ENCODE measurements around the gene FABP3. TPM values are rescaled to one million over a fixed set of nuclear protein-coding genes. Genes with fewer than 3 reads are reported as not detected.

FABP3 gene
- polyA plus RNA-seq, 2 of the 4 experiments (the other 2 are of a cell fraction): not detected

DNA sequence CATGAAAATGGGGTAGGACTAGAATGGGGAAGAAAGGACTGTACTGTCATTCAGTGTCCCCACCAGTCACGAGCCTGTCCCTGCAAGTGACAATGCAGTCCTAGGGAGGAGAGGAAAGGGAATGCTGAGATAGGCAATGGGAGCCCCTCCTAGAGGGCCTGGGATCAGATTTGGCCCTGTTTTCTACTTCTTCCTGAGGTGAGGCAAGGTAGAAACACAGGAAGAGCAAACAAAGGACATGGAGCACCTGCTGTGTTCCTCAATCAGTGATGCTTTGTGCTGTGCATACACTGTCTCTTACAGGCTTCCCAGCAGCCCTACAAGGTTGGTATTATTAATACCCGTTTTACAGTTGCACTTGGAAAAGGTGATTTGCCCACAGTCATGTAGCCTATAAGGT, 6.1 kb downstream of the FABP3 start:
- Histone ChIP-seq H3K9me3 (no peaks in the 10 kb centered on the region), H3K4me2 (no peak overlapping the region), H3K4me1 (no peaks in the 10 kb centered on the region), H3K4me3 (no peak overlapping the region), H3K27ac (no peak overlapping the region)
- POLR2A ChIA-PET: no interaction called here
- ATAC-seq: no peak
- 84% methylated on average over 2 of the region's 2 CpGs for WGBS (ENCODE audit: missing lambda C conversion rate)
- TF ChIP-seq FOSL2 (IDR thresholded peaks at IDR 0.05) (no peak), FOSL2 (CRISPR knock-in tag; IDR thresholded peaks at IDR 0.05) (no peak), RFX5 (IDR thresholded peaks at IDR 0.05) (no peak), REST (IDR thresholded peaks at IDR 0.05) (no peak), FOSB (CRISPR knock-in tag; IDR thresholded peaks at IDR 0.05) (no peak), BHLHE40 (IDR thresholded peaks at IDR 0.05; ENCODE audit: low read depth, low read length) (no peak), KDM1A (IDR thresholded peaks at IDR 0.05; ENCODE audit: low read depth) (no peak), ATOH8 (CRISPR knock-in tag; IDR thresholded peaks at IDR 0.05; ENCODE audit: low read depth) (no peak), HEYL (CRISPR knock-in tag; IDR thresholded peaks at IDR 0.05) (no peak), CBX2 (IDR thresholded peaks at IDR 0.05; ENCODE audit: borderline replicate concordance, low read depth) (no peak), EHF (CRISPR knock-in tag; IDR thresholded peaks at IDR 0.05) (no peak), SREBF2 (IDR thresholded peaks at IDR 0.05) (no peak), JUNB (IDR thresholded peaks at IDR 0.05) (no peak), SMC3 (IDR thresholded peaks at IDR 0.05) (no peak), EP300 (IDR thresholded peaks at IDR 0.05) (no peak), RNF2 (IDR thresholded peaks at IDR 0.05; ENCODE audit: borderline replicate concordance, low read depth) (no peak), MYC (IDR thresholded peaks at IDR 0.05; ENCODE audit: borderline replicate concordance, low read length) (no peak)
- TF ChIP-seq, protein P1, sequence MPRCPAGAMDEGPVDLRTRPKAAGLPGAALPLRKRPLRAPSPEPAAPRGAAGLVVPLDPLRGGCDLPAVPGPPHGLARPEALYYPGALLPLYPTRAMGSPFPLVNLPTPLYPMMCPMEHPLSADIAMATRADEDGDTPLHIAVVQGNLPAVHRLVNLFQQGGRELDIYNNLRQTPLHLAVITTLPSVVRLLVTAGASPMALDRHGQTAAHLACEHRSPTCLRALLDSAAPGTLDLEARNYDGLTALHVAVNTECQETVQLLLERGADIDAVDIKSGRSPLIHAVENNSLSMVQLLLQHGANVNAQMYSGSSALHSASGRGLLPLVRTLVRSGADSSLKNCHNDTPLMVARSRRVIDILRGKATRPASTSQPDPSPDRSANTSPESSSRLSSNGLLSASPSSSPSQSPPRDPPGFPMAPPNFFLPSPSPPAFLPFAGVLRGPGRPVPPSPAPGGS (IDR thresholded peaks at IDR 0.05): no peak
- TF ChIP-seq, protein P2, sequence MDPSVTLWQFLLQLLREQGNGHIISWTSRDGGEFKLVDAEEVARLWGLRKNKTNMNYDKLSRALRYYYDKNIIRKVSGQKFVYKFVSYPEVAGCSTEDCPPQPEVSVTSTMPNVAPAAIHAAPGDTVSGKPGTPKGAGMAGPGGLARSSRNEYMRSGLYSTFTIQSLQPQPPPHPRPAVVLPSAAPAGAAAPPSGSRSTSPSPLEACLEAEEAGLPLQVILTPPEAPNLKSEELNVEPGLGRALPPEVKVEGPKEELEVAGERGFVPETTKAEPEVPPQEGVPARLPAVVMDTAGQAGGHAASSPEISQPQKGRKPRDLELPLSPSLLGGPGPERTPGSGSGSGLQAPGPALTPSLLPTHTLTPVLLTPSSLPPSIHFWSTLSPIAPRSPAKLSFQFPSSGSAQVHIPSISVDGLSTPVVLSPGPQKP (IDR thresholded peaks at IDR 0.05; ENCODE audit: low read depth, low read length): no peak
- CTCF ChIA-PET: interaction anchor here (1.1 kb wide), 1 partner anchor 55 kb away, joined by 3 read pairs; no protein-coding TSS in a partner anchor
- no peak for DNase-seq (ENCODE audit: low read depth in 1 of 2, low spot score in 1 of 2)
- FAIRE-seq: no peak

DNA sequence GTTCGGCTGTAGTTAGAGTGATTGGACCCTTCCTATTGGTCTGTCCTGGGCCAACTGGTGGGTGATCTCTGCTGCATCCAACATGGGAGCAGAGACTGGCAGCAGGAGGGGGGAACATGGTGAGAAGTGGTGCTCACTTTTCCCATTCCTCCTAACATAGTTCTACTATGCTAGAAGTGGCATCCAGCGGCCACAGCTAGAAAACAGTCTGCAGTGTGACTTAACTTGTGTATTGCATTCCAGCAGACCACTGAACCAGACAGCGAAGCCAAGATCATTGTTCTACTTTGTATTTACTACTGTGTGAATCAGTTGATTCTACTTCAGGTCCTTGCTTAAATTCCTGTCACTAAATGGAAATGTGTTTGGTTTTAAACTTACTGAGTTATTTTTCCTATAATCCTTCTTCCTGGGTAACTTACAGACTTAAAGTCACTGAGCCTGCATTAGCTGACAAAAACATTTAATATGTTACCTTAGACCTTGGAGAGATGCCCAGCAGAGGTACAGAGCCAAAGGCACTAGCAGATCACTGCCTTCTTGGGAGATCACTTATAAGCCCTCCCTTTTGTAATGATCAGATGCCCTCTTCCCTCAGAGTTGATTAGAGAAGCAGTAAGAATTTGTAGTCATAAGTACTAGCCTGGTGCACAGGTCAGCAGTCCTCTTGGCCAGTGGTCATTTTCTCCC, 8.2 kb downstream of the FABP3 start:
- ChIA-PET CTCF (interaction anchor here (1.5 kb wide), 1 partner anchor 19 kb away, joined by 4 read pairs; no protein-coding TSS in a partner anchor), POLR2A (no interaction called here)
- no peaks in the 10 kb centered on the region for H3K4me1 ChIP-seq
- no peak overlapping the region for H3K27ac ChIP-seq
- FAIRE-seq: no peak
- WGBS (ENCODE audit: missing lambda C conversion rate): 82% methylated on average over 3 of the region's 3 CpGs
- no peaks in the 10 kb centered on the region for H3K9me3 ChIP-seq
- no peak overlapping the region for H3K4me2 ChIP-seq
- DNase-seq (ENCODE audit: low read depth in 1 of 2, low spot score in 1 of 2): no peak
- ATAC-seq: no peak
- no peak overlapping the region for H3K4me3 ChIP-seq
- TF ChIP-seq, protein P3, sequence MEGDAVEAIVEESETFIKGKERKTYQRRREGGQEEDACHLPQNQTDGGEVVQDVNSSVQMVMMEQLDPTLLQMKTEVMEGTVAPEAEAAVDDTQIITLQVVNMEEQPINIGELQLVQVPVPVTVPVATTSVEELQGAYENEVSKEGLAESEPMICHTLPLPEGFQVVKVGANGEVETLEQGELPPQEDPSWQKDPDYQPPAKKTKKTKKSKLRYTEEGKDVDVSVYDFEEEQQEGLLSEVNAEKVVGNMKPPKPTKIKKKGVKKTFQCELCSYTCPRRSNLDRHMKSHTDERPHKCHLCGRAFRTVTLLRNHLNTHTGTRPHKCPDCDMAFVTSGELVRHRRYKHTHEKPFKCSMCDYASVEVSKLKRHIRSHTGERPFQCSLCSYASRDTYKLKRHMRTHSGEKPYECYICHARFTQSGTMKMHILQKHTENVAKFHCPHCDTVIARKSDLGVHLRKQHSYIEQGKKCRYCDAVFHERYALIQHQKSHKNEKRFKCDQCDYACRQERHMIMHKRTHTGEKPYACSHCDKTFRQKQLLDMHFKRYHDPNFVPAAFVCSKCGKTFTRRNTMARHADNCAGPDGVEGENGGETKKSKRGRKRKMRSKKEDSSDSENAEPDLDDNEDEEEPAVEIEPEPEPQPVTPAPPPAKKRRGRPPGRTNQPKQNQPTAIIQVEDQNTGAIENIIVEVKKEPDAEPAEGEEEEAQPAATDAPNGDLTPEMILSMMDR (IDR thresholded peaks at IDR 0.05): no peak
- TF ChIP-seq FOSL2 (IDR thresholded peaks at IDR 0.05): no peak
- TF ChIP-seq FOSL2 (CRISPR knock-in tag; IDR thresholded peaks at IDR 0.05): no peak
- no peak for TF ChIP-seq TP53 (CRISPR knock-in tag; IDR thresholded peaks at IDR 0.05)
- no peak for TF ChIP-seq NR3C1 (IDR thresholded peaks at IDR 0.05)
- no peak for TF ChIP-seq POLR2AphosphoS2 (conservative IDR thresholded peaks at IDR 0.05; ENCODE audit: low read length)
- TF ChIP-seq KDM1A (IDR thresholded peaks at IDR 0.05; ENCODE audit: low read depth): no peak
- TF ChIP-seq RFX5 (IDR thresholded peaks at IDR 0.05): no peak
- no peak for TF ChIP-seq CBX2 (IDR thresholded peaks at IDR 0.05; ENCODE audit: borderline replicate concordance, low read depth)
- no peak for TF ChIP-seq MYC (IDR thresholded peaks at IDR 0.05; ENCODE audit: borderline replicate concordance, low read length)
- TF ChIP-seq NFE2L2 (conservative IDR thresholded peaks at IDR 0.05; ENCODE audit: low read length): no peak
- TF ChIP-seq ATOH8 (CRISPR knock-in tag; IDR thresholded peaks at IDR 0.05; ENCODE audit: low read depth): no peak
- no peak for TF ChIP-seq CHD4 (IDR thresholded peaks at IDR 0.05; ENCODE audit: borderline replicate concordance)

Measured in A549 (cell line).